ENCODE measurements around the gene C19orf47. TPM values are rescaled to one million over a fixed set of nuclear protein-coding genes. Genes with fewer than 3 reads are reported as not detected.

Gene C19orf47
- total RNA-seq, 1 donor from 2014 or later, result 10.6 TPM

GRCh38 chr19:40285353-40286234 is 62.6 kb downstream of the C19orf47 start:
- peaks cover 18% of the 10 kb centered on the region for H3K27me3 Mint-ChIP-seq (ENCODE audit: insufficient read depth, low read depth)
- Histone ChIP-seq H3K27me3 (no peaks in the 10 kb centered on the region), H3K9me3 (ENCODE audit: low read depth) (no peaks in the 10 kb centered on the region), H3F3A (ENCODE audit: low read depth) (peaks cover 26% of the 10 kb centered on the region), H3K4me2 (peak overlapping the region; percentile 81), H3K36me3 (no peaks in the 10 kb centered on the region), H3K4me3 (peak overlapping the region; percentile 94), H3K79me2 (ENCODE audit: low read depth) (peaks cover 41% of the 10 kb centered on the region), H4K20me1 (ENCODE audit: low read depth) (peaks cover 21% of the 10 kb centered on the region), H2AFZ (replicated peaks) (peak overlapping the region; percentile 93), H3K4me1 (peaks cover 10% of the 10 kb centered on the region), H3K27ac (peak overlapping the region; percentile 98), H3K9ac (peak overlapping the region; percentile 62)
- peak overlapping the region; percentile 89 for H3K4me3 Mint-ChIP-seq
- peak; percentile 99 for DNase-seq (ENCODE audit: low spot score)
- TF ChIP-seq, protein P1, sequence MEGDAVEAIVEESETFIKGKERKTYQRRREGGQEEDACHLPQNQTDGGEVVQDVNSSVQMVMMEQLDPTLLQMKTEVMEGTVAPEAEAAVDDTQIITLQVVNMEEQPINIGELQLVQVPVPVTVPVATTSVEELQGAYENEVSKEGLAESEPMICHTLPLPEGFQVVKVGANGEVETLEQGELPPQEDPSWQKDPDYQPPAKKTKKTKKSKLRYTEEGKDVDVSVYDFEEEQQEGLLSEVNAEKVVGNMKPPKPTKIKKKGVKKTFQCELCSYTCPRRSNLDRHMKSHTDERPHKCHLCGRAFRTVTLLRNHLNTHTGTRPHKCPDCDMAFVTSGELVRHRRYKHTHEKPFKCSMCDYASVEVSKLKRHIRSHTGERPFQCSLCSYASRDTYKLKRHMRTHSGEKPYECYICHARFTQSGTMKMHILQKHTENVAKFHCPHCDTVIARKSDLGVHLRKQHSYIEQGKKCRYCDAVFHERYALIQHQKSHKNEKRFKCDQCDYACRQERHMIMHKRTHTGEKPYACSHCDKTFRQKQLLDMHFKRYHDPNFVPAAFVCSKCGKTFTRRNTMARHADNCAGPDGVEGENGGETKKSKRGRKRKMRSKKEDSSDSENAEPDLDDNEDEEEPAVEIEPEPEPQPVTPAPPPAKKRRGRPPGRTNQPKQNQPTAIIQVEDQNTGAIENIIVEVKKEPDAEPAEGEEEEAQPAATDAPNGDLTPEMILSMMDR (IDR thresholded peaks at IDR 0.05), result no peak
- peak; percentile 34 for TF ChIP-seq EZH2phosphoT487 (IDR thresholded peaks at IDR 0.05)
- peak; percentile 36 for TF ChIP-seq EZH2 (IDR thresholded peaks at IDR 0.05)
- no peaks in the 10 kb centered on the region for H3K36me3 Mint-ChIP-seq
- H3K9me3 Mint-ChIP-seq, result peaks cover 2% of the 10 kb centered on the region
- H3K27ac Mint-ChIP-seq, result peak overlapping the region; percentile 99
- peaks cover 39% of the 10 kb centered on the region for H3K4me1 Mint-ChIP-seq

DNA sequence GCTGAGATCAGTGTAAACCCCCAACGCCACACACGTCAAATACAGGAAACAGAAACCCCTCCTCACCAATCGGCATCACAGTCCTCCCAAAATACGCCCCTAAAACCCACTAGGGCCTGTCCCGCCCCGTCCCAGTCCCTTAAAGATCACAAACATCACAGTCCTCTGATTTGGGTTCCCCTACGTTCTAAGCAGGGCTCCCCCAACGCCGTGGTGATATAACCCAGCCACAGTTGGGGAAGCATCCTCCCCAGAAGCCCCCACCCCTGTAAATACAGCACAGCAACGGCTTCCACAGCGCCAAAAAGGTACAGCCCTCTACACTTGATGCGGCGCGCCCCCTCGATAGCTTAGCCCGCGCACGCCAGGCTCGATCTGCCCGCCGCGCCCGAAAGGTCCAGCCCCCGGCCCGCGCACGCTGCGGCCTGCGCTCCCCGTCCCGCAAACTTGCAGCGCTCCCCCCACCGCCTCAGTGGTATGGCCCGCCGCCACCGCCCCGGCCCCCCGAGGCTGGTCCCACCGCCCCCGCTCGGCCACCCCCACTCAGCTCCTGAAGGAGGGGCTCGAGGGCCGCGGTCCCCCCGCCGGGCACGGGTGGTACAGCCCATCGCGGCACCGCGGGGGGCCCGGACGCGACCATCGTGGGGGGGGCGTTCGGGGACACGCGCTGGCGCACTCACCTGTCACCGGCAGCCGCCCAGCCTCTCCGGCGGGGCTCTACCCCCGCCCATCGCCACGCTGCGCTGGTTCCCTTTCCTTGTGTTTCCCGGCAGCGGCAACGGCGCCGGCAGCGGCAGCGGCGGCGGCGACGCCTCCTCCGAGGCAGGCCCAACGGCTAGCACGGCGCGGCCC is 63.5 kb downstream of the C19orf47 start, which contains the start of gene AKT2:
Gene AKT2 (minus strand): TSS at position 845 of the 852 bp plus-strand sequence. CDS start 20,078 bp downstream, outside the sequence.
- H3K9ac ChIP-seq, result peak within 1 kb of the TSS; percentile 66
- Mint-ChIP-seq H3K9me3 (peaks cover 2% of the 10 kb centered on the region), H3K27ac (peak within 1 kb of the TSS; percentile 99), H3K4me3 (peak within 1 kb of the TSS; percentile 97), H3K4me1 (peaks cover 43% of the 10 kb centered on the region), H3K36me3 (no peaks in the 10 kb centered on the region), H3K27me3 (ENCODE audit: insufficient read depth, low read depth) (peaks cover 17% of the 10 kb centered on the region)
- H3K4me3 ChIP-seq, result peak within 1 kb of the TSS; percentile 94
- peak; percentile 94 for DNase-seq (ENCODE audit: low spot score)
- no peak for TF ChIP-seq EZH2phosphoT487 (IDR thresholded peaks at IDR 0.05)
- TF ChIP-seq, protein P1 (IDR thresholded peaks at IDR 0.05), result peak; percentile 15
- no peak for TF ChIP-seq EZH2 (IDR thresholded peaks at IDR 0.05)
- H3K9me3 ChIP-seq (ENCODE audit: low read depth), result no peaks in the 10 kb centered on the region
- H4K20me1 ChIP-seq (ENCODE audit: low read depth), result peaks cover 30% of the 10 kb centered on the region
- peaks cover 10% of the 10 kb centered on the region for H3K4me1 ChIP-seq
- peak within 1 kb of the TSS; percentile 93 for H2AFZ ChIP-seq (replicated peaks)
- H3K79me2 ChIP-seq (ENCODE audit: low read depth), result peaks cover 50% of the 10 kb centered on the region
- peaks cover 26% of the 10 kb centered on the region for H3F3A ChIP-seq (ENCODE audit: low read depth)
- H3K27me3 ChIP-seq, result no peaks in the 10 kb centered on the region
- H3K27ac ChIP-seq, result peak within 1 kb of the TSS; percentile 98
- no peaks in the 10 kb centered on the region for H3K36me3 ChIP-seq
- H3K4me2 ChIP-seq, result peak within 1 kb of the TSS; percentile 81

DNA sequence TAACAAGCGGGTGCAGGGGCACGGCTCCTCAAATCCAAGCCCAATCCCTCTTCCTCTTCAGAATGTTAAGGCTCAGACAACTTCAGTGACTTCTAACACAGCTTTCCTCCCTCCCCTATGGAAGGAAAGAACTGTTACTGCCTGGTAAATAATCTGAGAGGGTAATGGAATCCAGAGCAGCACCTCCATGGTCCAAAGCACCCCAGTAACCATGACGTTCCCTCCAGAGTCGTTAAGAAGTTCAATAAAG is 64.0 kb downstream of the C19orf47 start:
- Histone ChIP-seq H3K4me3 (peak overlapping the region; percentile 94), H3K9me3 (ENCODE audit: low read depth) (no peaks in the 10 kb centered on the region), H4K20me1 (ENCODE audit: low read depth) (peaks cover 31% of the 10 kb centered on the region), H3F3A (ENCODE audit: low read depth) (peaks cover 26% of the 10 kb centered on the region), H3K4me2 (peak overlapping the region; percentile 81), H3K9ac (peak overlapping the region; percentile 66), H3K4me1 (peaks cover 10% of the 10 kb centered on the region), H3K27me3 (no peaks in the 10 kb centered on the region), H2AFZ (replicated peaks) (peak overlapping the region; percentile 93), H3K36me3 (no peaks in the 10 kb centered on the region), H3K27ac (peak overlapping the region; percentile 98), H3K79me2 (ENCODE audit: low read depth) (peaks cover 55% of the 10 kb centered on the region)
- Mint-ChIP-seq H3K4me1 (peaks cover 44% of the 10 kb centered on the region), H3K27ac (peak overlapping the region; percentile 98), H3K36me3 (no peaks in the 10 kb centered on the region), H3K4me3 (peak overlapping the region; percentile 97), H3K27me3 (ENCODE audit: insufficient read depth, low read depth) (peaks cover 17% of the 10 kb centered on the region), H3K9me3 (peaks cover 2% of the 10 kb centered on the region)
- no peak for TF ChIP-seq EZH2 (IDR thresholded peaks at IDR 0.05)
- TF ChIP-seq, protein P1 (IDR thresholded peaks at IDR 0.05), result no peak
- no peak for TF ChIP-seq EZH2phosphoT487 (IDR thresholded peaks at IDR 0.05)
- no peak for DNase-seq (ENCODE audit: low spot score)

Data from neural progenitor cell (in vitro differentiated cells).